Muscle layer of colon (tissue), 2 donors: Measurements from ENCODE around the gene CTSD.

Source experiments
- H3K27ac ChIP-seq: one replicate; pipeline ENCODE4 v1.7.0; 2013; ENCODE audit warnings: low read depth, mild to moderate bottlenecking, low read length, moderate library complexity
- H3K27me3 ChIP-seq, 2 donors: one replicate each; pipeline ENCODE4 v1.7.0; 2013; ENCODE audit warnings: low read length in 2 of 2, mild to moderate bottlenecking in 2 of 2; ENCODE audit not compliant: insufficient read depth in 2 of 2, control insufficient read depth in 1 of 2
- H3K36me3 ChIP-seq: one replicate; pipeline ENCODE4 v1.7.0; 2013; ENCODE audit warnings: mild to moderate bottlenecking, low read length; ENCODE audit not compliant: insufficient read depth
- H3K4me1 ChIP-seq: one replicate; pipeline ENCODE4 v1.7.0; 2013; ENCODE audit warnings: mild to moderate bottlenecking, low read length; ENCODE audit not compliant: insufficient read depth
- H3K4me3 ChIP-seq, 2 donors: one replicate each; pipeline ENCODE4 v1.7.0; 2013; ENCODE audit warnings: low read length in 2 of 2, low read depth in 1 of 2, mild to moderate bottlenecking in 1 of 2, moderate library complexity in 1 of 2
- H3K9ac ChIP-seq: one replicate; pipeline ENCODE4 v1.7.0; 2013; ENCODE audit warnings: low read length
- H3K9me3 ChIP-seq: one replicate; pipeline ENCODE4 v1.7.0; 2013; ENCODE audit warnings: mild to moderate bottlenecking, low read length
- donor health status: abdominal sarcoma.
- donor health status: Adenocarcinoma of cecum.

The CTSD gene

DNA sequence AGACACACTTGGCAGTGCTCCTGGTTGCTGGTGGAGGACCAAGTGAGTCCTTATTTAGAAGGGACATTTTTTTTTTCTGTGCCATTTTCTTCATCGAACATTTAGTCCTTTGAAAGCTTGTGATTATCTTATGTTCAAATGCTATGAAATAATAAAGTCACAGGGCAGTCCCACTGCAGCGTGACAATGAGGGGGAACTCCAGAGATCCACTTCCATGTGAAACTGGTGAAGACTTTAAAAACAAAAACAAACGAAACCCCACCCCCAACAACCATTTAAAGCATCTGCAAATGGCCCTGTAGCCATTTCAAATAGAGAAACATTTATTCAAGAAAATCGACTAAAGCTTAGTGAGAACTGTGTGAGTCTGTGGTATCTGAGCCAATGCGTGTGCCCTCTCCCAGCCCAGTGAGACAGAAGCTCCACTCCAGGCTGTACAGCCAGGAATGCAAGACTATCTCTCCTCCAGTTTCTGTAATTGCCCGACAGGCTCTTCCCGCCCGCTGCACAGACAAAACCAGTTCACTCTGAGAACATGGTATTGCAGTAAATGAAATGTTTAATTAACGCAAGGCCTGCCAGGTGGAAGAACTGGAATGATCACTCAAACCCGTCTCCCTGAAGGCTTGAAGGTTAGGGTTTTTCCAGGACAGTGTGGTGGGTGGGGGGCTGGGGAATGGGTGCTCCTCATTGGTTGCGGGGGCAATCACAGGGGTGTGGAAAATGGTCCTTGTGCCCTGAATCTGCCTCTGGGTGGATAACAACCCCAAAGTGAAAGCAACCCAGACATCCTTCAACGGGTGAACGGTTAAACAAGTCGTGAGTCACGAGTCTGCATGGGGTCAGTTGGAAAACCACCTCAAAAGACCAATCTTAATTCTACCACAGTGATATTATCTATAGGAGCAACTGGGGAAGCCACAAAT lies 58.3 kb downstream of the CTSD start:
- H3K4me1 ChIP-seq, result no peaks in the 10 kb centered on the region
- no peak overlapping the region for H3K9ac ChIP-seq
- no peaks in the 10 kb centered on the region for H3K36me3 ChIP-seq
- H3K27me3 ChIP-seq, result no peaks in the 10 kb centered on the region
- no peak overlapping the region for H3K4me3 ChIP-seq
- no peaks in the 10 kb centered on the region for H3K9me3 ChIP-seq
- no peak overlapping the region for H3K27ac ChIP-seq

- Histone ChIP-seq H3K27me3 (no peaks in the 10 kb centered on the region), H3K4me1 (no peaks in the 10 kb centered on the region), H3K9me3 (no peaks in the 10 kb centered on the region), H3K9ac (no peak overlapping the region), H3K27ac (no peak overlapping the region), H3K36me3 (no peaks in the 10 kb centered on the region), H3K4me3 (no peak overlapping the region)
These were observed 60.6 kb downstream of the CTSD start for GRCh38 chr11:1703146-1703545.
